Measurements from ENCODE around the gene CCL26. TPM values are rescaled to one million over a fixed set of nuclear protein-coding genes. Genes with fewer than 3 reads are reported as not detected.

Gene CCL26
- total RNA-seq, 1 experiment from 2014 or later: not detected

Other genes starting within 250 kb of the CCL26 start
- gene HIP1, start 33.3 kb downstream of the CCL26 start, total RNA-seq (2014; rRNA removed; shearing (Covaris generic)): 12.3 and 13.4 TPM in 2 replicates
- not detected in 2 replicates for gene CCL24, start 41.6 kb upstream of the CCL26 start, total RNA-seq (2014; rRNA removed; shearing (Covaris generic))
- gene RHBDD2, start 106.8 kb upstream of the CCL26 start, total RNA-seq (2014; rRNA removed; shearing (Covaris generic)): 17.3 and 24.0 TPM in 2 replicates
- gene POR, start 142.9 kb upstream of the CCL26 start, total RNA-seq (2014; rRNA removed; shearing (Covaris generic)): 28.8 and 41.3 TPM in 2 replicates
- 3.6 and 5.5 TPM in 2 replicates for gene TMEM120A, start 222.4 kb upstream of the CCL26 start, total RNA-seq (2014; rRNA removed; shearing (Covaris generic))